ENCODE data around the gene FGFBP2. TPM values are rescaled to one million over a fixed set of nuclear protein-coding genes. Genes with fewer than 3 reads are reported as not detected.

FGFBP2 gene
- total and polyA plus RNA-seq, 8 donors = 0.37 to 6.0 (median 1.0) TPM; not detected in 1

DNA sequence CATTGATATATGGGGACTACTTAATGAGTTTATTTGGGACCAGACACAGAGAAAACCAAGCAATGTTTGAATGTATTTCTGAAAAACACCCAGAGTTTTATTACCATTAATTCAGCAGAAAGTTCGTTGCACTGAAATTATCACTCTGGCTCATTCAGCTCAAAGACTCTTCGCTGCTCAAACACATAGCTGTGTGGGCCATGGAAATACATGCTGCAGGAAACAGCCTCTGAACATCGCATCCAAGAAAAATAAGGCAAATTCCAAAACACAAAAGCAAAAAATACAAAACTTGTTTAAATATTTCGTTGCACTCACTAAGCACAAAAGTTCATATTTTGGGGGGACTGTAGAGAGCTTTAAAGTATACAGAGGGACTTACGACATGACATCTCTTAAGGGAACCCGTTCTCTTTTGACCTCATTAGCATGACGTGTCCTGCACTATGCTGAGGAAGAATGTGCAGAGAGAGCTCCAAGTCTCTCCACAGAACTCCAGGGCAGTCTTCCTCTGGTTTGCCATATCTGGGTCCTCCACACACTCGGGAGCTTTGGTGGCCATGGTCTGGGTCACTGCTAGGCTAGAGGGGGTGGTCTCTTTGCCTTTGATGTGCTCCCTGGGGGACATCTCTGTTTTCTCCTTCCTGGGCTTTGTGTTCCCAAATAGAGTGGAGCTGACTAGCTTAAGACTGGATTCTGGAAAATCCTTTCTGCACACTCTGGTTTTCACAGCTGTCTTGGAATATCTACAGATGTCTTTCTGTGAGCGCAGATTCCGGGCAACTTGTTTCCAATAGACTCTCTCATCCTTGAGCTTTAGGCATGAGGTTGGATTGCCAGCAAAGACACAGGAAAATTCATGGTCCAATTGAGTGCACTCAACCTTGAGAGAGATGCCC lies 27.2 kb downstream of the FGFBP2 start:
- Histone ChIP-seq H3K9me3 (no peaks in the 10 kb centered on the region), H3K36me3 (no peaks in the 10 kb centered on the region), H3K27me3 (peaks cover 0 to 7% (median 0%) of the 10 kb centered on the region in 3 donors), H3K4me1 (no peaks in the 10 kb centered on the region), H3K27ac (no peak overlapping the region), H3K4me3 (no peak overlapping the region)
- TF ChIP-seq POLR2A (IDR thresholded peaks at IDR 0.05) = no peak
- no peak for TF ChIP-seq EP300 (IDR thresholded peaks at IDR 0.05)
- TF ChIP-seq CTCF (IDR thresholded peaks at IDR 0.05) = no peak
- TF ChIP-seq POLR2AphosphoS5 (IDR thresholded peaks at IDR 0.05) = no peak
- no peak for DNase-seq
- intact Hi-C loops (cut with DNase I; ENCODE audit: low total_unique reads) = no loop called here
- WGBS, 5 donors = 77 to 86% (median 85%) methylated on average over 10 of the region's 10 CpGs

DNA sequence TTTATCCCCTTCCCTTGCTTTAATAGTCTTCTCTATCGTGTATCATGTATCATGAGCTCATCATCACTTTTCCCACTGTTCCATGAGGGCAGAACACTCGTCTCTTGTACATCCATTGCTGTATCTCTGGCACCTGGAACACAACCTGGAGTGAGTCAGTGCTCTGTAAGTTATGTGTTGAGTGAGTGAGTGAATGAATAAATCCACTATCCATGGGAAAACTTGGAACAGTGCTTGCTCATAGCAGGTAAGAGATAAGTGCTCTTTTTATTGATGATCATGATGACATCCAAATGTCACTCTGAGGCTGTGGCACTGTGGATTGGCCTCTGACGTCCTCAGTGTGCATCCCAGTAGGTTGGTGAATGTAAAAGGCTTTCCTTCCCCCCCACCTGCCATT lies 28.7 kb downstream of the FGFBP2 start:
- Histone ChIP-seq H3K4me1 (no peaks in the 10 kb centered on the region), H3K4me3 (no peak overlapping the region), H3K27ac (no peak overlapping the region), H3K36me3 (no peaks in the 10 kb centered on the region), H3K27me3 (peaks cover 0 to 10% (median 0%) of the 10 kb centered on the region in 3 donors), H3K9me3 (no peaks in the 10 kb centered on the region)
- TF ChIP-seq EP300 (IDR thresholded peaks at IDR 0.05) = no peak
- no peak for TF ChIP-seq POLR2A (IDR thresholded peaks at IDR 0.05)
- TF ChIP-seq CTCF (IDR thresholded peaks at IDR 0.05) = no peak
- TF ChIP-seq POLR2AphosphoS5 (IDR thresholded peaks at IDR 0.05) = no peak
- DNase-seq = no peak
- 64 to 79% (median 73%) methylated on average over 3 of the region's 3 CpGs for WGBS, 5 donors
- intact Hi-C loops (cut with DNase I; ENCODE audit: low total_unique reads) = no loop called here

GRCh38 chr4:15931451-15932210 lies 31.3 kb downstream of the FGFBP2 start:
- WGBS, 5 donors = 91 to 94% (median 93%) methylated on average over 5 of the region's 5 CpGs
- H3K4me3 ChIP-seq = no peak overlapping the region
- no peaks in the 10 kb centered on the region for H3K9me3 ChIP-seq
- H3K36me3 ChIP-seq = no peaks in the 10 kb centered on the region
- no peak for DNase-seq
- intact Hi-C loops (cut with DNase I; ENCODE audit: low total_unique reads) = no loop called here
- TF ChIP-seq EP300 (IDR thresholded peaks at IDR 0.05) = no peak
- TF ChIP-seq POLR2AphosphoS5 (IDR thresholded peaks at IDR 0.05) = no peak
- TF ChIP-seq POLR2A (IDR thresholded peaks at IDR 0.05) = no peak
- TF ChIP-seq CTCF (IDR thresholded peaks at IDR 0.05) = no peak
- H3K4me1 ChIP-seq = no peaks in the 10 kb centered on the region
- H3K27me3 ChIP-seq = peaks cover 0 to 10% (median 0%) of the 10 kb centered on the region in 3 donors
- H3K27ac ChIP-seq = no peak overlapping the region

GRCh38 chr4:15930314-15930713 lies 32.7 kb downstream of the FGFBP2 start:
- 75 to 80% (median 79%) methylated on average over 6 to 7 of the region's 7 CpGs for WGBS, 5 donors
- no peak for TF ChIP-seq POLR2AphosphoS5 (IDR thresholded peaks at IDR 0.05)
- TF ChIP-seq POLR2A (IDR thresholded peaks at IDR 0.05) = no peak
- no peak for TF ChIP-seq CTCF (IDR thresholded peaks at IDR 0.05)
- no peak for TF ChIP-seq EP300 (IDR thresholded peaks at IDR 0.05)

More at GRCh38 chr4:15930314-15930713, 32.7 kb downstream of the FGFBP2 start:
- no peaks in the 10 kb centered on the region for H3K4me1 ChIP-seq
- no peak overlapping the region for H3K4me3 ChIP-seq
- H3K36me3 ChIP-seq = no peaks in the 10 kb centered on the region
- intact Hi-C loops (cut with DNase I; ENCODE audit: low total_unique reads) = no loop called here
- peaks cover 0 to 10% (median 0%) of the 10 kb centered on the region in 3 donors for H3K27me3 ChIP-seq
- H3K9me3 ChIP-seq = no peaks in the 10 kb centered on the region
- no peak for DNase-seq
- no peak overlapping the region for H3K27ac ChIP-seq

Data from stomach (tissue), 9 donors.